SW 1271 (cell line): ENCODE results near the gene MED6.
A peak's percentile ranks its signal among the peaks of the same experiment; 100 is the strongest.

Experiments used
- DNase-seq, 2 experiments: peaks; one replicate each; lab custom pipeline; 2025; lab: John Stamatoyannopoulos, UW

The MED6 gene

DNA sequence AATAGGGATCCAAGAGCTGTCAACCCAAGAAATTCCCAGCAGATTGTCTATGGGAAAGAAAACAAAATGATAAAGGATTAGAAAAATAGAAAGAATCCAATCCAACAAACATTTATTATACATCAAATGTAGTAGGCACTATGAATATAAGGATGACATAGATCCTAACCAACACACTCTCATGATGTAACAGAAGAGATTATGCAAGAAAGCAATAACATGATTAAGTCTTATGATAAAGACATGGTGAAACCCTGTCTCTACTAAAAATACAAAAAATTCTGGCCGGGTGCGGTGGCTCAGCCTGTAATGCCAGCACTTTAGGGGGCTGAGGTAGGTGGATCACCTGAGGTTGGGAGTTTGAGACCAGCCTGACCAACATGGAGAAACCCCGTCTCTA, 2.7 kb downstream of the MED6 start:
- no peak for DNase-seq

DNA sequence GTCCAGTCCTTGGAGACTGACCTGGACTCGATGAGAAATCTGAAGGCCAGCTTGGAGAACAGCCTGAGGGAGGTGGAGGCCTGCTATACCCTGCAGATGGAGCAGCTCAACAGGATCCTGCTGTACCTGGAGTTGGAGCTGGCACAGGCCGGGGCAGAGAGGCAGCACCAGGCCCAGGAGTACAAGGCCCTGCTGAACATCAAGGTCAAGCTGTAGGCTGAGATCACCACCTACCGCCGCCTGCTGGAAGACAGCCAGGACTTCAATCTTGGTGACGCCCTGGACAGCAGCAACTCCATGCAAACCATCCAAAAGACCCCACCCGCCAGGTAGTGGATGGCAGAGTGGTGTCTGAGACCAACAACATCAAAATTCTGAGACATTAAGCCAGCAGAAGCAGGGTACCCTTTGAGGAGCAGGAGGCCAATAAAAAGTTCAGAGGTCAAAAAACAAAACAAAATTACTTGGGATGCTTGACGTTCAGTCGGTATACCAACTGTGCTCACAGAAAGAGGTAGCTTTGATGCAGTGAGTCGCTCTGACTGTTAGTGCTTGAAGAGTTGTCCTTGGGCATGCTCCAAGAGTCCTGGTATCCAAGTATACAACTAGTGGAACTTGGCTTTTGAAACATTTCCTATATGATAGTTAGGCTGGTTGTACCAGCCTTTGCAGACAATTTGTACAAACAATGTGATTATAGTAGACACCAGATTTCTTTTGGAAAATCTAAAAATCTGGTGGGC, 4.8 kb downstream of the MED6 start:
- no peak for DNase-seq

DNA sequence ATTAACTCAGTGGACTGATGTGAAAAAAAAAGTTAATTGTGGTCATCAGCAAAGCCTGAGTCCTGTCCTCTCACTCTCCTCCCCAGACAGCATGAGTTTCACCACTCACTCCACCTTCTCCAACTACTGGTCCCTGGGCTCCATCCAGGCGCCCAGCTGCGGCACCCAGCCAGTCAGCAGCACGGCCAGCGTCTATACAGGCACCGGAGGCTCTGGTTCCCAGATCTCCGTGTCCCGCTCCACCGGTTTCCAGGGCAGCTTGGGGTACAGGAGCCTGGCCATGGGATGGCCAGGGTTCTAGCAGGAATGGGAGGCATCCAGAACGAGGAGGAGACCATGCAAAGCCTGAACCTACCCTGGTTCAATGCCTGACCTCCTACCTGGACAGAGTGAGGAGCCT, 6.0 kb downstream of the MED6 start:
- no peak for DNase-seq

DNA sequence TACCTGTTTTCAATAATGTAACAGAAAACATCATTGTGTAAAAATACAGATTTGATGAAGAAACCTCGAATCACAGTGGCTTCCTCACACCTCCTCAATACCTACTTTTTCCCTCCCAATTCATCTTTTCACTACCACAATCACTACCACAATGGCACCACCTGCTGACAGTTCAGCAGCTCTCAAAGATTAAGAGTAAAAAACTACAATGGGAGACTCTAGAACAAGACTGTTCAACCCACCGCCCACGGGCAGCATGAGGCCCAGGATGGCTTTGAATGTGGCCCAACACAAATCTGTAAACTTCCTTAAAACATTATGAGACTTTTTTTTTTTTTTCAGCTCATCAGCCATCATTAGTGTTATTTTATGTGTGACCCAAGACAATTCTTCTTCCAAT, 15.2 kb downstream of the MED6 start:
- DNase-seq, result no peak

DNA sequence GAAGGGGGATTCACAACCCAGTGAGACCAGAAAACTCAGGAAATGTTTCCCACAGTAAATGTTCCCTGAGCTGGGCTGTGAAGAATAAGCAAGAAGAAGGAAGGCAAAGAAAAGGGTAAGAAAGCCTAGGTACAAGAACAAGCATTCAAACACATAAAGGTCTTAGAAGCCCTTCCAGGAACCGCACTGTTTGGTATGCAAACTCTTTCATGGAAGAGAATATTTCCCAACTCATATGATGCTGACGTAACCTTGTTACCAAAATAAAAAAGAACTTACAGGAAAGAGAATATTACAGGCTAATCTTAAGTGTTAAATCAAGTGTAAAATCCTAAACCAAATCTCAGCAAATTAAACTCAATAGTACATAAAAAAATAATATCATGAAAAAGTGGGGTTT, 23.6 kb downstream of the MED6 start:
- DNase-seq, result no peak

DNA sequence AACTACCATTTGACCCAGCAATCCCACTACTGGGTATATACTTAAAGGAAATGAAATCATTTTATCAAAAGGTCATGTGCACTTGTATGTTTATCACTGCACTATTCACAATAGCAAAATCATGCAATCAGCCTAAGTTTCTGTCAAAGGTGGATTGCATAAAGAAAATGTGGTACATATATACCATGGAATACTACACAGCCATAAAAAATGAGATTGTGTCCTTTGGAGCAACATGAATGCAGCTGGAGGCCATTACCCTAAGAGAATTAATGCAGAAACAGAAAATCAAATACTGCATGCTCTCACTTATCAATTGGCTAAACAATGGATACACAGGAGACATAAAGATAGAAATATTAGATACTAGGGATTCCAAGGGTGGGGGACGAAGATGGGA, 27.4 kb downstream of the MED6 start:
- DNase-seq, result no peak

DNA sequence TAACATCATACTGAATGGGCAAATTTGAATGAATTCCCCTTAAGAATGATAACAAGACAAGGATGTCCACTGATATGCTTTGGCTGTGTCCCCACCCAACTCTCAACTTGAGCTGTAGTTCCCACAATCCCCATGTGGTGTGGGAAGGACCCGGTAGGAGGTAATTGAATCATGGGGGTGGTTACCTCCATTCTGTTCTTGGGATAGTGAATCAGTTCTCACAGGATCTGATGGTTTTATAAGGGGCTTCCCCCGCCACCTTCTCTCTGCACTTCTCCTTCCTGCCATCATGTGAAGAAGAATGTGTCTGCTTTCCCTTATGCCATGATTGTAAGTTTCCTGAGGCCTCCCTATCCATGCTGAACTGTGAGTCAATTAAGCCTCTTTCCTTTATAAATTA, 29.3 kb downstream of the MED6 start:
- DNase-seq, result no peak

DNA sequence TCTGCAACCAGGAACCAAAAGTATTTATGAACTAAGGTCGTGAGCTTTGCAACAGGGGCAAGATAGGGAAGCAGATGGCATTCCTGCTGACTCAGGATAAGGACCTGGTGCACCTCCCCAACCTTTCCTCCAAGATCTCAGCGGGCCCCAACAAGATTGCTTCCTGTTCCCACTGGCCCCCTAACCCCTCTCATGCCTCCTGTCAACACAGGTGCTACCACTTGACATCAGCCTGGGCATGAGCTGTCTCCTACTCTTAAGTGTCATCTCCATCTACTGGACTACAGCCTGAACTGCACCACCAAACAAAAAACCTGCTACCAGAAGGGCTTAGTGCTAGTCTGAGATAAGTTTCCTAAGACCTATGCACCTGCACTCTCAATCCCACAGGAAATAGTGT, 32.7 kb downstream of the MED6 start:
- DNase-seq, result peak in 1 of 2 experiments; percentile 47

DNA sequence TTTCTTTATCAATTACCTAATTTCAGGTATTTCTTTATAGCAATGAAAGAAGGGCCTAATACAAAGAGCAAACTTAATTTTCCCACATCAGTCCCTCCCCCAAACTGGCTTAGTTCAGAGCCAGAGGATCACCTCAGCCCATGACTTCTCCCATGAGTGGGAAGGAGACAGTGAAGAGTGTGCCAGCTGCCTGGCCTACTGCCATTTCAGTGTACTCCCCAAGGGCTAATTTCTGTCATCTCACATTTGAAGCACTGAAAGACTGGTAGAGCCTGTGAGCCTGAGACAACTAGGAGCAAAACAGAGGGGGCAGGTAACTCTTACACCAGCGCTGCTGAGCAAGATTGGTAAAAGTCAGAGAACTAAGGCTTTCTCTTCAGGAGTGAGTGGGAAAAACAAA, 36.6 kb downstream of the MED6 start:
- no peak for DNase-seq

DNA sequence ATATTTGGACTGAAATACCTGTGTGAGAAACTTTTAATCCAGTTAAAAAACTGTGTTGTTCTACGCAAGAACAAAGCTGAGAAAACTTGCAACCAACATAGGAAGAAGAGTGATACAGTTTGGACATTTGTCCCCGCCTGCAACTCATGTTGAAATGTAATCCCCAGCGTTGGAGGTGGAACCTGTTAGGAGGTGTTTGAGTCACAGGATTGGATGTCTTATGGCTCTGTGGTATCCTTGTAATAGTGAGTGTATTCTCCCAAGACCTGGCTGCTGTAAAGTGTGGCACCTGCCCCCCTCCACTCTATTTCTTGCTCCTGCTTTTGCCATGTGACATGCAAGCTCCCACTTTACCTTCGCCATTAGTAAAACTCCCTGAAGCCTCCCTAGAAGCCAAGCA, 37.0 kb downstream of the MED6 start:
- DNase-seq, result no peak

DNA sequence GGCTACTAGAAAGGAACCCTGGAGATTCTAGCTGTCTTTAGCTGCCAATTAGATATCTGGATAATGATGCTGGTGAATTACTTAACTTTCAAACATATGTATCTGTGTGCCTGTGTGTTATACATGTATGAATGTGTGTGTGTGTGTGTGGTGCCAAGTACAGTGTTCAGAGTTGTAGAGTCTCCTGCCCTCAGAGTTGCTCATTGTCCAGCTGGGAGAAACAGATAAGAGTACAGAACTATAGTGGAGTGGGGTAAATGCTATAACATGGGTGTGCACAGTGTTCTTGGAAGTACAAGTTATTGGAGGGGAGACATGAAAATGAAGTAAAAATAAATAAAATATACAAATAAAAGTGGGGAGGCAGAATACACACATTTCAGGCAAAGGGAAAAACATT, 42.1 kb downstream of the MED6 start:
- DNase-seq, result no peak

DNA sequence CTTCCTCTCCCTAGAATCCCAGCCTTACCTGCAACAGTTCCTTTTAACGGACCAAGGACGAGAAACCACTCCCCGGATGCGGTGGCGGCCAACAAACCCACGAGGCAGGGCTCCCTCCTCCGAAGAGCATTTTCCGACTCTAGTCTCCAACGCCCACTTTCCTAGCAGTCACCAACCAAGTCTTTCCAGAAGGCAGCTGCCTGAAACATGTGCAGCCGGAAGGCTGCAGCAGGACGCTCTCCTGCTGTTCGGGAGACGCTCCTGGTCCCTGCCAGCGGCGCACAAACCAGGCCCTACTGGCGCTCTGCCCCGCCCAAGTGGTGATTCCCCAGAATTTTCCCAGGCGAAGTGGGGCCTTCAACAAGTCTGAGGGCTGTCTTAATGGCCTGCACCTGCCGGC, 44.6 kb downstream of the MED6 start:
- no peak for DNase-seq

DNA sequence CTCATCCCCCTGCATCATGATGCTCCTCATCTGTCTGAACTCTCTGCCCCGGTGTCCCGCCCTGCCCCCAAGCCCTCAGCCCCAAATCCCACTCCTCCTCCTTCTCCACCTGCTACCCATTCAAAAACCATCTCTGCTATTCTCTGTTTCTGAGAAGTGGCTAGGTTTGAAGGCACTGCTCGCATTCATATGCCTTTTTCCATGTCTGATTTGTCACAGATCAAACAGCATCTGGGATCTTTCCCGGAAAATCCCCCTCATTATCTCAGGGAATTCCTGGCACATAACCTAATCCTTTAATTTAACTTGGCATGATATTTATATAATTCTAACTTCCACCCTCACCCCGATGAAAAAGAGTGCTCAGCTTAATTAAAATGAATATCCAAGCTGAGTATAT, 62.4 kb downstream of the MED6 start:
- DNase-seq, result no peak

DNA sequence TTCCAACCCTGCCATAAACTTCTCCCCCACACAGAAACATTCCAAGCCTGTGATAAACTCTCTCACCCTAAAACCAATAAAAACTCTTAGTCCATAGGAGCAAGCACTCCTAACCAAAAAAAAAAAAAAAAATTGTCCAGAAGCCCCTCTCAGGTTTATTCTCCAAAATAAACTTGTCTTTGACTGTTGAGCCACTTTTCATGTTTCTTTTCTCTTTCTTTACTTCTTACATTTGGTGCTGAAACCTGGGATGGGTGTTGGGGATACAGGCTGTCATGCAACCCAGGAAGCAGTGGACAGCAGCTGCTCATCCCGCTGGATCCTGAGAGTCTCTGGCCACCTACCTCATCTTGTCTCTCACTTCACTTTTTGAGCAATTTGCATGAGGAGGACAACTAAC, 63.6 kb downstream of the MED6 start:
- DNase-seq, result no peak

DNA sequence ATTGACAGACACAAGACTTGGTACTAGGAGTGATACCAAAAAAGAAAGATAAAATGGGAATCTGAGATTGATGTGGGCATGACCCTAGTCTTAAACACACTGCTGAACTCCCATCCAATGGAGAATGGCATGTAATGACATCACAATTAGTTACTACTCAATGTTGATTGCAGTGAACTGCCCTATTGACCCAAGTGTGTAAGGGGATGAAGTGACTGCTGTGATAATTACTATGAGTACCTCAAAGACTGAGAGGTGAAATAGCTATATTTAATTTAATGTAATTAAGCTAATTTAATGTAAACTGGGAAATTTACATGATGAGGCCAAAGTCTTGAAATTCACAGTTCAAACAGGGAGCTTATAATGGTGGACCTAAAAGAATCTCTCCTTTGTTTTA, 65.6 kb downstream of the MED6 start, which contains the start of gene ADAM20:
Gene ADAM20, minus strand, starts transcription at position 101 of the 400 bp plus-strand sequence. CDS start 10,247 bp downstream, outside the sequence.
- DNase-seq, result no peak
